ENCODE results near the gene RNF223.

RNF223 gene

GRCh38 chr1:1046243-1046642, 27.9 kb downstream of the RNF223 start:
- no peak for DNase-seq (ENCODE audit: low read depth in 2 of 2)

DNA sequence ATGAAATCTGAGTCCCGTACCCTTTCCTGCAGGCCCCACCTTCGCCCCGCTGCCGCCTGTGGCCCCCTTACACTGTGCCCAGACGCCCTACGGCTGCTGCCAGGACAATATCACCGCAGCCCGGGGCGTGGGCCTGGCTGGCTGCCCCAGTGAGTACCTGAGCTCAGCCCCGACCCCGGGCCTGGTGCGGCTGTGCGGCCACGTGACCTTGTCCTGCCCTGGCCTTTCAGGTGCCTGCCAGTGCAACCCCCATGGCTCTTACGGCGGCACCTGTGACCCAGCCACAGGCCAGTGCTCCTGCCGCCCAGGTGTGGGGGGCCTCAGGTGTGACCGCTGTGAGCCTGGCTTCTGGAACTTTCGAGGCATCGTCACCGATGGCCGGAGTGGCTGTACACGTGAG, 29.0 kb downstream of the RNF223 start:
- no peak for DNase-seq (ENCODE audit: low read depth in 2 of 2)

GRCh38 chr1:1044455-1045078, 29.5 kb downstream of the RNF223 start:
- no peak for DNase-seq (ENCODE audit: low read depth in 2 of 2)

GRCh38 chr1:1043921-1044320, 30.2 kb downstream of the RNF223 start:
- no peak for DNase-seq (ENCODE audit: low read depth in 2 of 2)

GRCh38 chr1:1043411-1043810, 30.7 kb downstream of the RNF223 start:
- DNase-seq (ENCODE audit: low read depth in 2 of 2): no peak

- no peak for DNase-seq (ENCODE audit: low read depth in 2 of 2)
Measured at GRCh38 chr1:1042835-1043234, 31.3 kb downstream of the RNF223 start.

DNA sequence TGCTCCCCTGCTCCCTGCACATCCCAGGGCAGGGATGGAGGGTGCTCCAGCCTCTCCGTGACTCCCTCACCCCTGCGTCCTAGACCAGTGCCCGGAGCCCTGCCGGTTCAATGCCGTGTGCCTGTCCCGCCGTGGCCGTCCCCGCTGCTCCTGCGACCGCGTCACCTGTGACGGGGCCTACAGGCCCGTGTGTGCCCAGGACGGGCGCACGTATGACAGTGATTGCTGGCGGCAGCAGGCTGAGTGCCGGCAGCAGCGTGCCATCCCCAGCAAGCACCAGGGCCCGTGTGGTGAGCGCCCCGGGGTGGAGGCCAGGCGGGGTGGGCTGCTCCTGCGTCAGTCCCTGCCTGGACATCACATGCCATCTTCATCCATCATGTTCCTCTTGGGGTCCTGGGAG, 32.2 kb downstream of the RNF223 start:
- DNase-seq (ENCODE audit: low read depth in 2 of 2): no peak

GRCh38 chr1:1041092-1041523, 33.0 kb downstream of the RNF223 start:
- DNase-seq (ENCODE audit: low read depth in 2 of 2): no peak

- DNase-seq (ENCODE audit: low read depth in 2 of 2): peak; percentile 61 to 68
Measured at GRCh38 chr1:1040004-1040991, 33.8 kb downstream of the RNF223 start.

GRCh38 chr1:1039145-1039910, 34.8 kb downstream of the RNF223 start:
- DNase-seq (ENCODE audit: low read depth in 2 of 2): no peak

DNA sequence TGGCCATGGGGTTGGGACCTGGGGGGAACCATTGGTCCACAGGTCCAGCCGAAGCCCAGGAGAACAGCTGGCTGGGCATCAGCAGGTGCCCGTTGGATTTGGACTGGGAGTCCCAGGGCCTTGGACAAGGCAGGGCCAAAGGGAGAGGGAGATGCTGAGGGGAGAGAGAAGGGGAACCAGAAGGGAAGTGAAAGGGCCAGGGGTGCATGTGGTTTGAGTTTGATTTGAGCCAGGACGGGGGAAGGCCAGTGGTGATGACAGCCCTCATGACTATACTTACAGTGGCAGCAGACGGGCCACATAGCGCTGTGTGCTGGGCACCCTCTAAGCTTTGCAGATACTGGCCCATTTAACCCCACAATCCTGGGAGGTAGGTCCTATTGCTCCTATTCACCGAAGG, 35.4 kb downstream of the RNF223 start:
- DNase-seq (ENCODE audit: low read depth in 2 of 2): no peak

DNA sequence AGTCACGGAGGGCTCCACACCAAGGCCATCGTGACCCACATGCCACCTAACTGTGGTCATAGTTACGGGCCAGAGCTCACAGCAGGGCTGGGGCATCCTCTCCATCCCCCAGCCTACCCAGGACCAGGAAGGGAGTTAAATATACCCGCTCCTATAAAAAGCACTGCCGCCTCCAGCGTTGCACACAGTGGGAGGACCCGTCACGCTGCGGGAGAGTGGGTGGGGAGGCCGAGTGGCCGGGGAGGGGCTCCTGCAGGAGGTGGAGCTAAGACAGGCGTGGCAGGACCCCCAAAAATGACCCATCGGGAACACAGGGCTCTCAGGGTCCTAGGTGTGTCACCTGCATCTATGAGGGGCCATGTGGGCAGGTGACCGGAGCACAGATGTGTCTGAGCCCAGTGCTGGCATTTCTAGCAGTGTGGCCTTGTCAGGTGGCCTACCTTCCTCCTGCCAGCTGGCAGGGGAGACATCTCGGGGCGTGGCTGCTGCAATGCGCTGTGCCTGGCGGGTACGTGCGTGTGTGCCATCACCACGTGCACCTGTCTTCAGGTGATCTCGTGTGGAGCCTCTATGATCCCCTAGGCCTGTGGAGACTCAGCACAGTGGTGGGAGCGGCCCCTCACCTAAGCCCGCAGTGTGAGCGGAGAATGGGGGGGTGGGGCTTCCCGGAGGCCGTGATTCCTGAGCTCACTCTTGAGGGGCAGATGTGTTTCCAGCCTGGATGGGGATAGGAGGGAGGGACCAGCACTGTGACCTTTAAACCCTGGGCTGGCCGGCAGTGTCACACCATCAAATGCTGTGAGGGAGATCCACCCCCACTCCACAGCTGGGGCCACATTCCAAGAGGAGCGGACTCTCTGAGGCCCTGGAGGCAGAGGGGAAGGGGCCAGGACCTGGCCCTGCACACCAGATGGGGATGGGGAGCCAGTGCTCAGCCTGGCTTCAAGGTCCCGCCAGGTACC, 36.5 kb downstream of the RNF223 start:
- no peak for DNase-seq (ENCODE audit: low read depth in 2 of 2)

GRCh38 chr1:1035291-1035943, 38.7 kb downstream of the RNF223 start:
- DNase-seq (ENCODE audit: low read depth in 2 of 2): no peak

DNA sequence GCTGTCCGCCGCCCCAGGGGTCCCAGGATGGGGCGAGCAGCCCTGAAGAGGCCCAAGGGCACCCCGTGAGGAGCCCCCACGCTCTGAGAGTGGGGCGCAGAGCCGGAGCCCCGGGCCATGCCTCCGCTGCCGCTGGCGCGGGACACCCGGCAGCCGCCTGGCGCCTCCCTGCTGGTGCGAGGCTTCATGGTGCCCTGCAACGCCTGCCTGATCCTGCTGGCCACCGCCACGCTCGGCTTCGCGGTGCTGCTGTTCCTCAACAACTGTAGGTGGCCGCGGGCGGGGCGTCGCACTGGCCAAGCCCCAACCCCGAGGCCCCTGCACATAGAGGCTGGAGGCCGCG, 39.7 kb downstream of the RNF223 start:
- DNase-seq (ENCODE audit: low read depth in 2 of 2): no peak

DNA sequence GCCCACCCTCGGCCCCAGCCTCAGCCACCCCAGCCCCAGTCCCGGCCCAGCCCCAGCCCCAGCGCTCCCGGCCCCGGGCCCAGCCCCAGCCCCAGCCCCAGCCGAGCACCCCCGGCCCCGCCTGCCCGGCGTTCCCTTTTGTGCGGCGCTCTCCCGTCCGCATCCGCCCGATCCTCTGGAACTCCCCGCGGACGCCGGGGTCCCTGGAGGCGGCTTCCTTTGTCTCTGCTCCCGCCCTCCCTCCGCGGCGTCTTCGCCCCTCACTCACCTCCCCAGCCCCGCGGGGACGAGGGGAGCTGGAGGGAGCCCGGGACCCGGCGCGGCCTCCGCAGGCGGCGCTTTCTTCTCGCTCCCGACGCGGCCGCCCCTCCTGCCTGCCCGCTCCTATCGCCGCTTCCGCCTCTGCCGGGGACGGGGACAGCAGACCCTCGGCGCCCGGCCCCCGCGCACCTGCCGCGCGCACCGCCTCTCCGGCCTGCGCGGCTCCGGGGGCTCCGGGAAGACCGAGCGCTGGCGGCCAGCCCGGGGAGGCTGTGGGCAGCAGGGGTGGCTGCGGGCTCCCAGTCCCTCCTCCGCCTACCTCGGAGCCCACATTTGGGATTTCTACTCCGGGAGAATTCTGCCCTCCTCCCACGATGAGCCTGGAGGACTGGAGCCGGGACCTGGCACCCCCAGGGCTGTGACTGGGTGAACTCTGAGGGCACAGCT, 40.2 kb downstream of the RNF223 start:
- no peak for DNase-seq (ENCODE audit: low read depth in 2 of 2)

- peak; percentile 85 to 87 for DNase-seq (ENCODE audit: low read depth in 2 of 2)
Measured at GRCh38 chr1:1033009-1033587, 41.0 kb downstream of the RNF223 start.

- no peak for DNase-seq (ENCODE audit: low read depth in 2 of 2)
Measured at GRCh38 chr1:1032424-1032823, 41.7 kb downstream of the RNF223 start.

DNA sequence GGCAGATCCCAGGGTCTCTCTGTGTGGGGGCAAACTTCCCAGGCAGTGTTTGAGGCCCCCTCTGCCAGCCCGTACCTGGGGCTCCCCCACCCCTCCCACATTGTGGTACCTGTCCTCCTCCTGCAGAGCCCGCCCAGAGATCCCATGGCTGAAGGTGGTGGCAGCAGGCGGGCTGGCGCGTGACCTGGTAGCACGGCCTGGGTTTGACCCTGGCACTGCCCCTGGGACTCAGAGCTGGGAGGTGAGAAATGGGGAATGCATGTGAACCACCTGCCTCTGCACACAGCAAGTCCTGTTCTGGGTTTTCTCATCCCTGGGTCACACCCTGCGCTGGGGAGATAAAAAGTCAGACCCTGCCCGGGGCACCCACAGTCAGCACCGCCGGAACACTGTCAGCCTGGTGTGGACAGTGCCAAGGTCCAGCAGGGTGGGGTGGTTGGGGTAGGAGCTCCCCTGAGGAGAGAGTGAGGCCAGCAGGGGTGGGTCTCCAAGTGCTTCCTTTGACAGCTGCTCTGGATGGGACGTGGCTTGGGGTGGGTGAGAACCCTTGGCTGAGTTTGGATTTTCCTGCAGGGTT, 42.4 kb downstream of the RNF223 start:
- DNase-seq (ENCODE audit: low read depth in 2 of 2): no peak
